Heart left ventricle (tissue), 13 donors: ENCODE results near the gene DNAJB14.

Experiments used
- CTCF ChIP-seq, 12 donors: fragments of 200-600 bp; sonication (generic) in 4 of 12; IDR thresholded peaks; one replicate each; pipeline versions ENCODE4 v1.5.0 to v1.8.0; 2018 to 2022; ENCODE audit warnings: antibody characterized with exemption in 12 of 12, mild to moderate bottlenecking in 5 of 12
- POLR2A ChIP-seq, 2 donors: fragments of 450-650 bp; IDR thresholded peaks; one replicate each; pipeline ENCODE4 v1.6.1; 2017; ENCODE audit warnings: antibody characterized with exemption in 2 of 2, mild to moderate bottlenecking in 2 of 2, moderate library complexity in 2 of 2
- donor health status: ischemic (EF 13 %, LVEDD 7.1; RV severe dilation, severe dysfunction).
- donor health status: DM: no; HTN: yes; CAD: no.
- donor health status: DM: no; HTN: no; CAD: no.
- donor health status: ischemic (EF 25% LVEDD 6.9; RV normal size, moderate dysfunction).
- donor health status: ischemic (EF 25% LVEDD 5.7; RV mildly dilated, moderate dysfunction).
- donor health status: ischemic (EF 35%, LVEDD 5.7; RV mildly dilated, moderate dysfunction).
- donor health status: nonischemic (EF 11% LVEDD 7.7; RV severe dilation, severe dysfunction).
- donor health status: DM: yes; HTN: yes; CAD: no.
- donor health status: PGD.
- donor health status: ischemic (EF 29% LVEDD 5.4; RV normal size, mild dysfunction).
- donor health status: nonischemic (EF 23%, LVEDD 6.1; RV moderate dilation, normal function).

GRCh38 chr4:99947190-99947578 is 766 bp upstream of the DNAJB14 start:
- TF ChIP-seq CTCF (IDR thresholded peaks at IDR 0.05) (no peak), POLR2A (IDR thresholded peaks at IDR 0.05) (no peak)
